ENCODE measurements around the gene SLC6A3.

GRCh38 chr5:1423901-1424603, 21.2 kb downstream of the SLC6A3 start:
- TF ChIP-seq CTCF (conservative IDR thresholded peaks at IDR 0.05): no peak
- no peak for TF ChIP-seq ZFX (IDR thresholded peaks at IDR 0.05)

All from C4-2B (cell line).